HepG2 (cell line): ENCODE measurements around the gene CBX5. TPM values are rescaled to one million over a fixed set of nuclear protein-coding genes. Genes with fewer than 3 reads are reported as not detected.

Experiments used
- ATAC-seq: fragments of 200-7000 bp; cut with Tn5 transposase; 3 replicates; pipeline ENCODE4 v1.9.1; 2020; ENCODE audit warnings: mild to moderate bottlenecking, moderate library complexity
- BruUV-seq: library from RNA; stranded (reverse); fragments of 400-500 nt; replicated peaks from 2 replicates; lab custom pipeline; 2021; lab: Mats Ljungman, UMichigan
- CTCF ChIA-PET: fragments of 300-600 bp; formaldehyde crosslinking; extraction: SDS; loops from one replicate; lab custom pipeline; 2021; ENCODE audit warnings: low total read pairs, inconsistent platforms, low intra/inter-chr PET ratio; lab: Yijun Ruan, JAX
- POLR2A ChIA-PET: fragments of 350-600 bp; sonication (Branson Sonifier 250); formaldehyde crosslinking; loops from one replicate; lab custom pipeline; 2020; ENCODE audit warnings: antibody characterized with exemption, inconsistent platforms; lab: Yijun Ruan, JAX
- DNase-seq: peaks from one replicate; pipeline ENCODE4 v3.0.0-alpha.2; 2015; ENCODE audit warnings: low spot score
- FAIRE-seq: peaks from 3 replicates; lab custom pipeline; 2011; peaks lifted over from hg19 to GRCh38; lab: Jason Lieb, UNC
- H2AFZ ChIP-seq: one replicate; pipeline ENCODE4 v1.6.1; 2011; ENCODE audit warnings: low read length, inconsistent platforms
- H3K27ac ChIP-seq: fragments of 300-600 bp; 3 replicates; pipeline ENCODE4 v1.8.0; 2011; ENCODE audit warnings: mixed run types, mild to moderate bottlenecking, mixed read lengths, low read length, inconsistent platforms; ENCODE audit not compliant: insufficient read depth; ENCODE audit errors: extremely low read length
- H3K27me3 ChIP-seq, 2 experiments: fragments of 200-600 bp in 1 of 2; 2 replicates in 1 of 2; 3 replicates in 1 of 2; pipeline versions ENCODE4 v1.6.0 to v1.8.0; 2011; ENCODE audit warnings: low read length in 2 of 2, mild to moderate bottlenecking in 2 of 2, moderate library complexity in 2 of 2, inconsistent platforms in 1 of 2; ENCODE audit not compliant: insufficient read depth in 2 of 2, control insufficient read depth in 1 of 2
- H3K36me3 ChIP-seq, 2 experiments: fragments of 200-600 bp in 1 of 2; replicated peaks in 1 of 2; 2 replicates in 1 of 2; 3 replicates in 1 of 2; pipeline versions ENCODE4 v1.5.1 to v1.8.0; 2011; ENCODE audit warnings: low read length in 2 of 2, inconsistent platforms in 1 of 2; ENCODE audit not compliant: insufficient read depth in 2 of 2, control insufficient read depth in 1 of 2
- H3K4me1 ChIP-seq: 2 replicates; pipeline ENCODE4 v1.5.1; 2012; ENCODE audit warnings: low read length, inconsistent platforms; ENCODE audit not compliant: insufficient read depth
- H3K4me2 ChIP-seq: 2 replicates; pipeline ENCODE4 v1.6.0; 2011; ENCODE audit warnings: low read depth, low read length, inconsistent platforms
- H3K4me3 ChIP-seq, 3 experiments: fragments of 200-600 bp in 1 of 3; sonication (generic), shearing (Covaris generic) in 1 of 3; replicated peaks in 1 of 3; 2 replicates each; pipeline ENCODE4 v1.5.1; 2011 to 2016; ENCODE audit warnings: low read length in 3 of 3, inconsistent platforms in 2 of 3, low read depth in 2 of 3, mild to moderate bottlenecking in 2 of 3, control low read depth in 1 of 3, mixed read lengths in 1 of 3; ENCODE audit not compliant: insufficient read depth in 1 of 3
- H3K79me2 ChIP-seq: one replicate; pipeline ENCODE4 v1.6.1; 2011; ENCODE audit warnings: low read length, inconsistent platforms; ENCODE audit not compliant: insufficient read depth
- H3K9ac ChIP-seq: 2 replicates; pipeline ENCODE4 v1.6.0; 2011; ENCODE audit warnings: mild to moderate bottlenecking, low read depth, low read length, inconsistent platforms; ENCODE audit not compliant: insufficient read depth
- H3K9me3 ChIP-seq: 2 replicates; pipeline ENCODE4 v1.5.1; 2012; ENCODE audit warnings: mild to moderate bottlenecking, low read length
- H4K20me1 ChIP-seq: 2 replicates; pipeline ENCODE4 v1.6.0; 2011; ENCODE audit warnings: inconsistent platforms, mild to moderate bottlenecking, low read length, moderate library complexity; ENCODE audit not compliant: insufficient read depth
- FOXO1 ChIP-seq: sonication (generic); formaldehyde crosslinking; IDR thresholded peaks from 2 replicates; pipeline ENCODE4 v1.4.0; 2020; ENCODE audit warnings: missing genetic modification reagents
- GRHL1 ChIP-seq: sonication (generic); formaldehyde crosslinking; conservative IDR thresholded peaks from 2 replicates; pipeline ENCODE4 v1.8.0; 2022; ENCODE audit warnings: missing genetic modification reagents
- MAZ ChIP-seq, 2 experiments: sonication (generic) in 1 of 2; formaldehyde crosslinking in 1 of 2; IDR thresholded peaks; 2 replicates each; pipeline versions ENCODE4 v1.5.0 to v1.6.1; 2012 to 2020; ENCODE audit warnings: low read depth in 2 of 2, mild to moderate bottlenecking in 2 of 2, borderline replicate concordance in 1 of 2, improper control_type of control experiment in 1 of 2, low read length in 1 of 2, missing genetic modification reagents in 1 of 2, moderate library complexity in 1 of 2
- MTF1 ChIP-seq: sonication (generic); formaldehyde crosslinking; IDR thresholded peaks from 2 replicates; pipeline ENCODE4 v1.5.0; 2020; ENCODE audit warnings: missing genetic modification reagents
- PRMT3 ChIP-seq: sonication (generic); formaldehyde crosslinking; IDR thresholded peaks from 2 replicates; pipeline ENCODE4 v1.8.1; 2022; ENCODE audit warnings: low read depth, mild to moderate bottlenecking, moderate library complexity, missing genetic modification reagents, borderline replicate concordance
- RAD21 ChIP-seq: fragments of 450-650 bp; formaldehyde crosslinking; IDR thresholded peaks from 2 replicates; pipeline ENCODE4 v1.5.0; 2020; ENCODE audit warnings: mild to moderate bottlenecking
- RBFOX2 ChIP-seq: fragments of 200-400 bp; formaldehyde crosslinking; IDR thresholded peaks from 2 replicates; pipeline ENCODE4 v1.6.1; 2017; ENCODE audit warnings: low read depth, mild to moderate bottlenecking, low read length
- RBM39 ChIP-seq: fragments of 200-400 bp; formaldehyde crosslinking; IDR thresholded peaks from one replicate; pipeline ENCODE4 v1.6.1; 2018; ENCODE audit warnings: antibody characterized with exemption, mild to moderate bottlenecking, low read depth, low read length; ENCODE audit not compliant: poor library complexity, severe bottlenecking
- SMC3 ChIP-seq: IDR thresholded peaks from 2 replicates; pipeline ENCODE4 v1.6.1; 2011; ENCODE audit warnings: low read length, improper control_type of control experiment
- SRSF9 ChIP-seq: fragments of 200-400 bp; formaldehyde crosslinking; IDR thresholded peaks from 2 replicates; pipeline ENCODE4 v1.6.1; 2018; ENCODE audit warnings: borderline replicate concordance, mild to moderate bottlenecking, low read depth, low read length; ENCODE audit not compliant: insufficient read depth, poor library complexity, severe bottlenecking
- XRCC5 ChIP-seq: fragments of 200-400 bp; formaldehyde crosslinking; optimal IDR thresholded peaks from 2 replicates; pipeline ENCODE3; 2017; ENCODE audit warnings: mild to moderate bottlenecking, low read length
- ZBTB3 ChIP-seq: sonication (generic); formaldehyde crosslinking; IDR thresholded peaks from 2 replicates; pipeline ENCODE4 v1.4.0; 2020; ENCODE audit warnings: low read depth, mild to moderate bottlenecking, moderate library complexity, missing genetic modification reagents, borderline replicate concordance
- ZMAT3 ChIP-seq: sonication (generic); formaldehyde crosslinking; conservative IDR thresholded peaks from 2 replicates; pipeline ENCODE4 v1.7.0; 2021; ENCODE audit warnings: missing genetic modification reagents
- ZMYM3 ChIP-seq: sonication (generic); formaldehyde crosslinking; IDR thresholded peaks from 2 replicates; pipeline ENCODE4 v1.5.1; 2020; ENCODE audit warnings: mild to moderate bottlenecking, missing genetic modification reagents
- ZNF224 ChIP-seq: sonication (generic); formaldehyde crosslinking; IDR thresholded peaks from 2 replicates; pipeline ENCODE4 v1.5.0; 2020; ENCODE audit warnings: mild to moderate bottlenecking, missing genetic modification reagents
- ZNF616 ChIP-seq: sonication (generic); formaldehyde crosslinking; IDR thresholded peaks from 2 replicates; pipeline ENCODE4 v1.5.0; 2020; ENCODE audit warnings: low read depth, mild to moderate bottlenecking, missing genetic modification reagents
- whole genome bisulfite sequencing: methylation state at CpG from one replicate; pipeline ENCODE4 v1.1.6; 2017; ENCODE audit warnings: low lambda C conversion rate; 5-methylcytosine and 5-hydroxymethylcytosine counted together
- in situ Hi-C: cut with HindIII; loops from 2 replicates; pipeline ENCODE4 v1.10.0; 2017; ENCODE audit warnings: low pct_unique_long_range_greater_than_20kb; ENCODE audit not compliant: extremely low pct_ligation_motif_present
- intact Hi-C: fragments of 100-400 bp; cut with micrococcal nuclease; formaldehyde crosslinking; loops from one replicate; pipeline ENCODE4 v1.10.0; 2022; ENCODE audit not compliant: unreplicated experiment
- polyA plus RNA-seq, 8 experiments: library from polyadenylated mRNA; depleted of rRNA in 3 of 8; stranded (reverse) in 7 of 8; unstranded in 1 of 8; fragments of >200 nt; fragmentation: Illumina TruSeq in 4 of 8; extraction: Trizol in 4 of 8; gene quantifications; 2 replicates each; pipeline versions ENCODE4 v1.2.1 to v1.2.3, GENCODE V29; 2011 to 2016; ENCODE audit warnings: low read depth in 4 of 8, missing spikeins in 1 of 8, mixed read lengths in 1 of 8; ENCODE audit not compliant: insufficient read depth in 1 of 8
- total RNA-seq, 5 experiments: library from RNA; depleted of rRNA; stranded (reverse); fragments of >200 nt; fragmentation: Illumina TruSeq; extraction: Trizol; gene quantifications; 2 replicates each; pipeline ENCODE4 v1.2.3, GENCODE V29; 2016; ENCODE audit warnings: low read depth in 1 of 5
- TF ChIP-seq, protein P1 (sequence below): sonication (generic); formaldehyde crosslinking; IDR thresholded peaks from 2 replicates; pipeline ENCODE4 v1.5.1; 2020; ENCODE audit warnings: mild to moderate bottlenecking, missing genetic modification reagents, moderate library complexity

The CBX5 gene
- total and polyA plus RNA-seq, 2 of the 13 experiments (the other 11 are each of a cell fraction or from before 2014, with no cell fraction given): 16.0 to 22.2 TPM

DNA sequence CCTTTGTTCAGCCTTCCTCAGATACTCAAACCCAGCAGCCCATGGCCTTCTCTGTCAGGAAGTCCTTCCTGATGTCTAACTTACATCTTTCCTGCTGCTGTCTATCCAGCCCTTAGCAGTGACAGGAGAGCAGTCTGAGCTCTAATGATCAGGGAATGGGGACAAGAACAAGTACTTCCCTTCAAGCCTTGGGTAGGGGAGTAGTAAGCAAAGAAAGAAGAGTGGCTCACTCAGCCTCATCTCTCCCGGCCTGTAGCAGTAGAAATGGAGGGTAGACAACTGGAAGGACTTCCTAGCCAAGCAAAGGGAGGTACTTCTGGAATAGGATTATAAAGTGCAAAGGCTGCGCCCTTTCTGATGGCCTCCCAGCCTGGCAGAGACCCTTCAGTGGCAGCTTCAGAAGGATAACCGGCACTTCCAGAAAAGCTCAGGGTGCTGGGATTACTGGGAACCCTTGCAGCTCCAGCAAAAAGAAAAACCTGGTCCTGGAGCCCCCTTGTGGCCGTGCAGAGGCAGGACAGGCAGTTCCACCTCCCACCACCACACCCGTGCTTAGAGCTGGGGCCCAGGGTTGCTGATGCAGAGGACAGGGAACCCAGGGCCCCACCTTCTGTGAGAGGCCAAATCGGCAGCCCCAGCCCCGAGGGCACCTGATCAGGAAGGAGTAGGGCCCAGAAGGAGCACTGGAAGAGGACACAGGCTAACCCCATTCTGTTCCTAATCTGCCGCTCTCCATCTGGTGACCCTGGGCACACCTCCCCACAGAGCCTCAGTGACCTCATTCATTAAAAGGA, 78.7 kb downstream of the CBX5 start:
- Histone ChIP-seq H3K27me3 (peaks cover 4 to 61% of the 10 kb centered on the region in 2 experiments; a peak in 4 of 5 replicates), H4K20me1 (no peaks in the 10 kb centered on the region), H3K36me3 (no peaks in the 10 kb centered on the region), H3K4me1 (no peaks in the 10 kb centered on the region), H3K27ac (no peak overlapping the region), H3K9ac (no peak overlapping the region), H3K9me3 (no peaks in the 10 kb centered on the region), H2AFZ (no peak overlapping the region), H3K4me3 (no peak overlapping the region), H3K79me2 (no peaks in the 10 kb centered on the region), H3K4me2 (no peak overlapping the region)
- BruUV-seq: no TSS peak
- in situ Hi-C loops (no loop called here), intact Hi-C loops (loop anchor here (1.0 kb wide), 1 partner anchor 195 kb away; no protein-coding TSS in a partner anchor)
- DNase-seq (peak; percentile 51), ATAC-seq (peak; percentile 96), FAIRE-seq (peak; percentile 37)
- WGBS: 7% methylated on average over 5 of the region's 8 CpGs
- ChIA-PET POLR2A (interaction anchor here (1.1 kb wide), 1 partner anchor 13 kb away, joined by 3 read pairs; the partner anchor contains the start of gene SMUG1), CTCF (interaction anchor here (0.7 to 3.0 kb wide), 7 partner anchors 10 to 216 kb away, joined by 3 to 48 read pairs (median 6); partner anchors contain the start of genes HOXC10 and HOXC5)
- TF ChIP-seq RAD21 (CRISPR knock-in tag) (peak; percentile 87), MTF1 (CRISPR knock-in tag) (no peak), RBM39 (no peak), ZMYM3 (peak; percentile 70), ZNF616 (CRISPR knock-in tag) (no peak), XRCC5 (peak; percentile 68), RBFOX2 (no peak), ZNF224 (CRISPR knock-in tag) (no peak), FOXO1 (CRISPR knock-in tag) (peak; percentile 20; the same call in 1 of the 2 replicates), ZMAT3 (CRISPR knock-in tag) (no peak), PRMT3 (CRISPR knock-in tag) (no peak), GRHL1 (no peak), MAZ (IDR thresholded peaks at IDR 0.05; ENCODE audit: borderline replicate concordance, low read depth, low read length) (no peak), MAZ (CRISPR knock-in tag; IDR thresholded peaks at IDR 0.05; ENCODE audit: low read depth) (no peak), SRSF9 (no peak), ZBTB3 (CRISPR knock-in tag) (no peak), SMC3 (peak; percentile 92)
- TF ChIP-seq, protein P1, sequence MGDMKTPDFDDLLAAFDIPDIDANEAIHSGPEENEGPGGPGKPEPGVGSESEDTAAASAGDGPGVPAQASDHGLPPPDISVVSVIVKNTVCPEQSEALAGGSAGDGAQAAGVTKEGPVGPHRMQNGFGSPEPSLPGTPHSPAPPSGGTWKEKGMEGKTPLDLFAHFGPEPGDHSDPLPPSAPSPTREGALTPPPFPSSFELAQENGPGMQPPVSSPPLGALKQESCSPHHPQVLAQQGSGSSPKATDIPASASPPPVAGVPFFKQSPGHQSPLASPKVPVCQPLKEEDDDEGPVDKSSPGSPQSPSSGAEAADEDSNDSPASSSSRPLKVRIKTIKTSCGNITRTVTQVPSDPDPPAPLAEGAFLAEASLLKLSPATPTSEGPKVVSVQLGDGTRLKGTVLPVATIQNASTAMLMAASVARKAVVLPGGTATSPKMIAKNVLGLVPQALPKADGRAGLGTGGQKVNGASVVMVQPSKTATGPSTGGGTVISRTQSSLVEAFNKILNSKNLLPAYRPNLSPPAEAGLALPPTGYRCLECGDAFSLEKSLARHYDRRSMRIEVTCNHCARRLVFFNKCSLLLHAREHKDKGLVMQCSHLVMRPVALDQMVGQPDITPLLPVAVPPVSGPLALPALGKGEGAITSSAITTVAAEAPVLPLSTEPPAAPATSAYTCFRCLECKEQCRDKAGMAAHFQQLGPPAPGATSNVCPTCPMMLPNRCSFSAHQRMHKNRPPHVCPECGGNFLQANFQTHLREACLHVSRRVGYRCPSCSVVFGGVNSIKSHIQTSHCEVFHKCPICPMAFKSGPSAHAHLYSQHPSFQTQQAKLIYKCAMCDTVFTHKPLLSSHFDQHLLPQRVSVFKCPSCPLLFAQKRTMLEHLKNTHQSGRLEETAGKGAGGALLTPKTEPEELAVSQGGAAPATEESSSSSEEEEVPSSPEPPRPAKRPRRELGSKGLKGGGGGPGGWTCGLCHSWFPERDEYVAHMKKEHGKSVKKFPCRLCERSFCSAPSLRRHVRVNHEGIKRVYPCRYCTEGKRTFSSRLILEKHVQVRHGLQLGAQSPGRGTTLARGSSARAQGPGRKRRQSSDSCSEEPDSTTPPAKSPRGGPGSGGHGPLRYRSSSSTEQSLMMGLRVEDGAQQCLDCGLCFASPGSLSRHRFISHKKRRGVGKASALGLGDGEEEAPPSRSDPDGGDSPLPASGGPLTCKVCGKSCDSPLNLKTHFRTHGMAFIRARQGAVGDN (CRISPR knock-in tag): peak; percentile 32
